OCI-LY7 (cell line): ENCODE data around the gene AKAP13.

ENCODE experiments used
- CTCF ChIP-seq: fragments of 200-600 bp; sonication (generic); conservative IDR thresholded peaks from 2 replicates; pipeline ENCODE4 v1.5.1; 2014; ENCODE audit warnings: mild to moderate bottlenecking, antibody characterized with exemption, low read length, moderate library complexity, mixed read lengths
- EZH2phosphoT487 ChIP-seq: fragments of 200-600 bp; sonication (generic); IDR thresholded peaks from 2 replicates; pipeline ENCODE4 v1.6.1; 2018; ENCODE audit warnings: low read depth, borderline replicate concordance, mild to moderate bottlenecking, mixed run types, antibody characterized with exemption, low read length, moderate library complexity, mixed read lengths

GRCh38 chr15:85475711-85476110 lies 95.3 kb downstream of the AKAP13 start:
- TF ChIP-seq CTCF (no peak), EZH2phosphoT487 (no peak)
